NB4 (cell line): ENCODE measurements around the gene CALHM3.

Source experiments
- DNase-seq: peaks from one replicate; pipeline ENCODE4 v3.0.0; 2010; ENCODE audit warnings: low read depth
- H3K4me3 ChIP-seq: one replicate; pipeline ENCODE4 v1.5.1; 2011; ENCODE audit warnings: mild to moderate bottlenecking, low read depth, low read length, moderate library complexity
- CTCF ChIP-seq: IDR thresholded peaks from one replicate; pipeline ENCODE4 v1.5.1; 2012; ENCODE audit warnings: low read depth, low read length
- MAX ChIP-seq: IDR thresholded peaks from 2 replicates; pipeline ENCODE4 v1.6.1; 2011; ENCODE audit warnings: low read depth, low read length
- MYC ChIP-seq: IDR thresholded peaks from 2 replicates; pipeline ENCODE4 v1.6.1; 2011; ENCODE audit warnings: low read depth, low read length
- POLR2A ChIP-seq: IDR thresholded peaks from 2 replicates; pipeline ENCODE4 v1.6.1; 2011; ENCODE audit warnings: mild to moderate bottlenecking; ENCODE audit not compliant: insufficient read length; ENCODE audit errors: extremely low read depth

Gene CALHM3

GRCh38 chr10:103449208-103450144, 29.6 kb downstream of the CALHM3 start:
- TF ChIP-seq POLR2A (no peak), MAX (no peak), MYC (no peak), CTCF (no peak)
- no peak for DNase-seq
- no peak overlapping the region for H3K4me3 ChIP-seq

GRCh38 chr10:103448746-103449145, 30.3 kb downstream of the CALHM3 start:
- TF ChIP-seq MAX = no peak
- TF ChIP-seq POLR2A = no peak
- no peak for TF ChIP-seq CTCF
- TF ChIP-seq MYC = no peak
- H3K4me3 ChIP-seq = no peak overlapping the region
- DNase-seq = no peak

- TF ChIP-seq POLR2A (no peak), MYC (no peak), MAX (no peak), CTCF (no peak)
Observed at GRCh38 chr10:103447187-103447586, 31.9 kb downstream of the CALHM3 start.

GRCh38 chr10:103445767-103446567, 33.1 kb downstream of the CALHM3 start:
- no peak overlapping the region for H3K4me3 ChIP-seq
- DNase-seq = no peak
- TF ChIP-seq CTCF = no peak

More at GRCh38 chr10:103447187-103447586, 31.9 kb downstream of the CALHM3 start:
- no peak overlapping the region for H3K4me3 ChIP-seq
- DNase-seq = no peak

GRCh38 chr10:103445366-103445765, 33.7 kb downstream of the CALHM3 start:
- no peak for DNase-seq
- no peak overlapping the region for H3K4me3 ChIP-seq
- TF ChIP-seq MAX (no peak), MYC (no peak), CTCF (no peak), POLR2A (no peak)
